LNCaP clone FGC (cell line): ENCODE data around the gene NEIL3.

Source experiments
- DNase-seq: peaks from one replicate; pipeline ENCODE4 v3.0.0-alpha.2; 2011; ENCODE audit warnings: low read depth
- H3K4me3 ChIP-seq: 2 replicates; pipeline ENCODE4 v1.5.1; 2011; ENCODE audit warnings: mild to moderate bottlenecking, low read depth, low read length, control low read depth
- TF ChIP-seq, protein P1 (sequence below): IDR thresholded peaks from 2 replicates; pipeline ENCODE4 v1.5.1; 2012; ENCODE audit warnings: mild to moderate bottlenecking; ENCODE audit not compliant: control insufficient read depth, insufficient read depth; ENCODE audit errors: extremely low read depth

NEIL3 gene

GRCh38 chr4:177309522-177310371 lies at the start of gene NEIL3:
NEIL3 (plus strand) TSS chr4:177309874; CDS start chr4:177309954, 80 bp downstream.
- peak within 1 kb of the TSS; percentile 87 for H3K4me3 ChIP-seq
- peak; percentile 49 for DNase-seq
- TF ChIP-seq, protein P1, sequence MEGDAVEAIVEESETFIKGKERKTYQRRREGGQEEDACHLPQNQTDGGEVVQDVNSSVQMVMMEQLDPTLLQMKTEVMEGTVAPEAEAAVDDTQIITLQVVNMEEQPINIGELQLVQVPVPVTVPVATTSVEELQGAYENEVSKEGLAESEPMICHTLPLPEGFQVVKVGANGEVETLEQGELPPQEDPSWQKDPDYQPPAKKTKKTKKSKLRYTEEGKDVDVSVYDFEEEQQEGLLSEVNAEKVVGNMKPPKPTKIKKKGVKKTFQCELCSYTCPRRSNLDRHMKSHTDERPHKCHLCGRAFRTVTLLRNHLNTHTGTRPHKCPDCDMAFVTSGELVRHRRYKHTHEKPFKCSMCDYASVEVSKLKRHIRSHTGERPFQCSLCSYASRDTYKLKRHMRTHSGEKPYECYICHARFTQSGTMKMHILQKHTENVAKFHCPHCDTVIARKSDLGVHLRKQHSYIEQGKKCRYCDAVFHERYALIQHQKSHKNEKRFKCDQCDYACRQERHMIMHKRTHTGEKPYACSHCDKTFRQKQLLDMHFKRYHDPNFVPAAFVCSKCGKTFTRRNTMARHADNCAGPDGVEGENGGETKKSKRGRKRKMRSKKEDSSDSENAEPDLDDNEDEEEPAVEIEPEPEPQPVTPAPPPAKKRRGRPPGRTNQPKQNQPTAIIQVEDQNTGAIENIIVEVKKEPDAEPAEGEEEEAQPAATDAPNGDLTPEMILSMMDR: no peak

- TF ChIP-seq, protein P1: no peak
- H3K4me3 ChIP-seq: no peak overlapping the region
- DNase-seq: no peak
These were observed 45.9 kb upstream of the NEIL3 start for GRCh38 chr4:177263818-177264217.

DNA sequence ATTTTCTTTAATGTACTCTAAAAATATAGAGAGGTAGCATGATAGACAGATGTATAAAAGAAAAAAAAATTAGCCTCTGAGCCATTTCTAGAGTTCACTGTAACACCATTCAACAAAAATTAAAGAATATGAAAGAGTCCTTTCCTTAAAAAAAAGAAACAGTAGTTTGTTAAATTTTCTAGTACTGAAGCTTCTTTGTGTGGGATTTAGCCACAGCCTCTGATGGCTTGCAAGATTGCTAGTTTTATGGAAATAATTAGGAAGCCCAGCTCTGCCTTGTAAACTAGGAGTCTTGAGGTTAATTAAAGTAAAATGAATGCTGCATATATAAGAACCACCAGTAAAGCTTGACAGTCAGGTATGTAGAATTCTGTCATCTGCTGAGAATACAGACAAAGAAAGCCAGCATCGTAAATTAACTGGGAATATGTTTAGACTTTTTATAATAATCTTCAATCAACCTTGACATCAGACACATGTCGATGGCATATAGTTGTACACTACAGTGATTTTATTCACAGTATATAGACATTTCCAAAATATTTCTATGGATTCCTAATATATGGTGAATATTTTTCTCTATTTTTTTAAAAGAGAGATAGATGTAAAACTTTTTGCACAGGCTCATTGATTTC lies 44.8 kb upstream of the NEIL3 start:
- TF ChIP-seq, protein P1: no peak
- DNase-seq: no peak
- H3K4me3 ChIP-seq: no peak overlapping the region

DNA sequence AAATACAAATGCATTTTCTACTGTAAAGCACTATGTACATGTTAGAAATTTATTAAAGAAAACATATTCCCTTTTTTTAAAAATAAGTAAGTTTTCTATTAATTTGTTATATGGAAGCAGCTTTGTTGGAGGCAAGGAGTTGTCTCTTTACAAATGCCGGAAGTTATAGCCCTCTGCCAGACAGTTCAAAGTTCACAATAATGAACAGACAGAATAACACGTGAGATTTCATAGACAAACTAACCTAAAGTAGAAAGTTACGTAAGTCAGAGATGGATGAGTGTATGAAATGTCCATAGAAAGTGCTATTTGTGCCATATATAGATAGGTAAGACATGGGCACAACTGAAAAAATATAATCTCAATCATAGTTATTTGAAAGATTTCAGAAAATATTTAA lies 43.9 kb upstream of the NEIL3 start:
- TF ChIP-seq, protein P1: no peak
- no peak overlapping the region for H3K4me3 ChIP-seq
- no peak for DNase-seq

- DNase-seq: no peak
- TF ChIP-seq, protein P1: no peak
- H3K4me3 ChIP-seq: no peak overlapping the region
These were observed 43.2 kb upstream of the NEIL3 start for GRCh38 chr4:177266506-177266905.

GRCh38 chr4:177267911-177268310 lies 41.8 kb upstream of the NEIL3 start:
- TF ChIP-seq, protein P1: no peak

More at GRCh38 chr4:177267911-177268310, 41.8 kb upstream of the NEIL3 start:
- DNase-seq: no peak
- H3K4me3 ChIP-seq: no peak overlapping the region
